HCT116 (cell line): ENCODE results near the gene SAMD4B.

Experiments used
- CEBPB ChIP-seq: IDR thresholded peaks from 2 replicates; pipeline ENCODE4 v1.6.1; 2012; ENCODE audit warnings: low read depth
- CTCF ChIP-seq, 3 experiments: fragments of 200-600 bp in 1 of 3; sonication (generic) in 1 of 3; IDR thresholded peaks in 2 of 3; conservative IDR thresholded peaks in 1 of 3; 2 replicates each; pipeline ENCODE4 v1.5.1; 2012 to 2017; ENCODE audit warnings: low read depth in 2 of 3, low read length in 2 of 3, antibody characterized with exemption in 1 of 3, borderline replicate concordance in 1 of 3, control low read depth in 1 of 3, mild to moderate bottlenecking in 1 of 3, mixed read lengths in 1 of 3, mixed run types in 1 of 3, moderate library complexity in 1 of 3; ENCODE audit not compliant: insufficient read depth in 1 of 3
- EZH2 ChIP-seq: fragments of 200-600 bp; sonication (generic); IDR thresholded peaks from 2 replicates; pipeline ENCODE4 v1.6.1; 2017; ENCODE audit warnings: antibody characterized with exemption, mixed run types
- POLR2A ChIP-seq: IDR thresholded peaks from 2 replicates; pipeline ENCODE4 v1.7.0; 2011; ENCODE audit warnings: borderline replicate concordance; ENCODE audit not compliant: insufficient read depth, insufficient read length; ENCODE audit errors: extremely low read depth
- REST ChIP-seq: IDR thresholded peaks from 2 replicates; pipeline ENCODE4 v1.6.1; 2012; ENCODE audit warnings: low read depth
- SRF ChIP-seq: IDR thresholded peaks from 2 replicates; pipeline ENCODE4 v1.6.1; 2012; ENCODE audit warnings: low read depth

GRCh38 chr19:39412867-39413271, 70.6 kb downstream of the SAMD4B start:
- TF ChIP-seq SRF (no peak), EZH2 (no peak), POLR2A (no peak), REST (no peak), CEBPB (no peak), CTCF (IDR thresholded peaks at IDR 0.05 in 2 of 3, conservative IDR thresholded peaks at IDR 0.05 in 1 of 3; ENCODE audit: borderline replicate concordance in 1 of 3, insufficient read depth in 1 of 3, low read depth in 2 of 3, low read length in 2 of 3) (peak in 1 of 3 experiments; percentile 85; a peak in 2 of 6 replicates)
